Measurements from ENCODE around the gene PLXNC1. TPM values are rescaled to one million over a fixed set of nuclear protein-coding genes. Genes with fewer than 3 reads are reported as not detected.

The PLXNC1 gene
- 3.3 TPM for total RNA-seq
- long read RNA-seq, full-length matches to known transcripts: 2 of 5 reads
- long read RNA-seq, partial matches to known transcripts: 0 of 5 reads
- long read RNA-seq, other reads (novel, unspliced or antisense): 3 of 5 reads

DNA sequence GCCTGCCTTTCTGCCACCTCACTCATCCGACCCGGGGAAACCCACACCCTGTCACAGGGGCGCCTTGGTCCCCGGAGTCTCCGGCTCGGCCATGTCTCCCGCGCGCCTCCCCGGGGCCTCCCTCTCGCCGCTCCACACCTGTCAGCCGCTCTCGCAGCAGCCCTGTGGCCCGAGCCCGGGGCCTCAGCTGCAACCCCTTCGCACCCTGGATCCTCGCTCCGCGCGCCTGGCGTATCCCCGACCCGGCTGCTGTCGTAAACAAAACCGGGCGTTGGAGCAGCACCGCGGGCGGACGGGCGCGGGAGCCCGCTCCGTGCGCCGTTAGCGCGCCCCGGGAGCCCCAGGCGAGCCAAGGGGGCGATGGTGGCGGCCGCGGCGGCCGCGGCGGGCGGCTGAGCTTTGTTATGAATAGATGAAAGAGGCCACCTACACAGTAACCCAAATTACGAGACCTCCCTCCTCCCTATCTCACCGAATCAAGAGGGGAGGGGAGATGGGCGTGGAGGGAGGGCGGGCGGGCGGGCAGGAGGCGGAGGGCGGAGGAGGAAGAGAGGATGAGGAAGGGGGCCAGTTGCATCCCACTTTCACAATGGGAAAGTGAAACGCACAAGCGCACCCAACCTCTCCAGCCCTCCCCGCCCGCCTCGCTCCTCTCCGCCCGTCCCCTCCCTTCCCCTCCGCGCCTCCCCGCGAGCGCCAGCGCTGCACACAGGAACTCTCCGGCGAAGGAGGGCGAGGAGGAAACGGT is at the start of gene PLXNC1:
TSS of gene PLXNC1 (plus strand) at position 587 of the 748 bp plus-strand sequence. CDS start 395 bp downstream, outside the sequence.
- peak; percentile 37 for ATAC-seq (ENCODE audit: poor library complexity)
- intact Hi-C loops (cut with DNase I): loop anchor here (10.0 kb wide), 1 partner anchor 607 kb away; no protein-coding TSS in a partner anchor
- peak; percentile 77 for DNase-seq

DNA sequence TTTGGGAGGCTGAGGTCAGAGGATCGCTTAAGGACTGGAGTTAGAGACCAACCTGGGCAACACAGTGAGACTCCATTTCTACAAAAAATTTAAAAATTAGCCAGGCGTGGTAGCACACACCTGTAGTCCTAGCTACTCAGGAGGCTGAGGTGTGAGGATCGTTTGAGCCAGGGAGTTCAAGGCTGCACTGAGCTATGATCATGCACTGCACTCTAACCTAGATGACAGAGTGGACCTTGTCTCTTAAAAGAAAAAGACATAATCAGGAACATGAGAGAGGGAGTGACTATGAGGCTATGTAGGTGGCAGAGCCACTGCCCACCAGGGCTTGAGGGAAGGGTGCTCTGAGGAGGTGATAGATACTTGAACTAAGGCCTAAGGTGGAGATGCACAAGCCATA is 49.2 kb upstream of the PLXNC1 start:
- ATAC-seq (ENCODE audit: poor library complexity): no peak
- intact Hi-C loops (cut with DNase I): loop anchor here (10.0 kb wide), 1 partner anchor 114 kb away; no protein-coding TSS in a partner anchor
- no peak for DNase-seq

DNA sequence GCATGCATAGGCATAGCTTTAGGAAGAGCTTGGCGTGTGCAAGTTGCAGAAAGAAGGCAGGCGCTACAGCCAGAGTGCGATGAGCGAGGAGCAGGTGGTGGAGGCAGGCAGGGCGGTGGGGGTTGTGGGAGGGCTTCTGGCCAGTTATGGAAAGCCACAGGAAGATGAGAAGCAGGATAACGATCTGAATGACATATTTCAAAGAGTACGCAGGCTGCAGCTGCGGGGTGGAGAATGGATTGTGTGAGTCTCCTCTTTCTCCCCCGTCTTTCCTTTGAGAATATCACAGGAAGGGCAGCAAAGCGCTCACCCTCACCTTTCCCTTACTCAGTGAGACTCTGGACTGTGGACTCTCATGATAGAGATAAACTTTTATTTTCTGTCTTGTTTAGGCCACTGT is 48.7 kb upstream of the PLXNC1 start:
- DNase-seq (no peak), ATAC-seq (ENCODE audit: poor library complexity) (no peak)
- intact Hi-C loops (cut with DNase I): loop anchor here (2.0 to 10.0 kb wide), 3 partner anchors 115 to 597 kb away; no protein-coding TSS in a partner anchor

DNA sequence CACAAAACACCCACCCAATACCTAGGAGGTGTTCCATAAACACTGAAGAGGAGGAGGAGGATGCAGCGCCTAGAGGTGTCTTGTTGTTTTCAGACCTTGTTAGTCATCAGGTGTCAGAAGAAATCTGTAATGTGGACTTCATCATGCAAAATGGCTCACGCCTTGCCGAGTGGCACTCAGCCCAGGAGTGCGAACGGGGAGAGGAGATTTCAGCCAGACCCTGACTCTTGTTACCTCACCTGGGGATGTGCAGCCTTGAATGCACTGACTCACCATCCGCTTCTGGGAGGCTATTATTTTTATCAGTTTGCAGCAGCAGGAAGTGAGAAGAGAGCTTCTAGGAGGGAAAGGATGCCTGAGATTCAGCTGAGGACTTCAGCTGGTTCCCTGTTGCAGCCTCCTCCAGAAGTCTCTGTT is 48.2 kb upstream of the PLXNC1 start:
- intact Hi-C loops (cut with DNase I): loop anchor here (2.0 to 5.0 kb wide), 2 partner anchors 333 to 597 kb away; no protein-coding TSS in a partner anchor
- DNase-seq (no peak), ATAC-seq (ENCODE audit: poor library complexity) (no peak)

DNA sequence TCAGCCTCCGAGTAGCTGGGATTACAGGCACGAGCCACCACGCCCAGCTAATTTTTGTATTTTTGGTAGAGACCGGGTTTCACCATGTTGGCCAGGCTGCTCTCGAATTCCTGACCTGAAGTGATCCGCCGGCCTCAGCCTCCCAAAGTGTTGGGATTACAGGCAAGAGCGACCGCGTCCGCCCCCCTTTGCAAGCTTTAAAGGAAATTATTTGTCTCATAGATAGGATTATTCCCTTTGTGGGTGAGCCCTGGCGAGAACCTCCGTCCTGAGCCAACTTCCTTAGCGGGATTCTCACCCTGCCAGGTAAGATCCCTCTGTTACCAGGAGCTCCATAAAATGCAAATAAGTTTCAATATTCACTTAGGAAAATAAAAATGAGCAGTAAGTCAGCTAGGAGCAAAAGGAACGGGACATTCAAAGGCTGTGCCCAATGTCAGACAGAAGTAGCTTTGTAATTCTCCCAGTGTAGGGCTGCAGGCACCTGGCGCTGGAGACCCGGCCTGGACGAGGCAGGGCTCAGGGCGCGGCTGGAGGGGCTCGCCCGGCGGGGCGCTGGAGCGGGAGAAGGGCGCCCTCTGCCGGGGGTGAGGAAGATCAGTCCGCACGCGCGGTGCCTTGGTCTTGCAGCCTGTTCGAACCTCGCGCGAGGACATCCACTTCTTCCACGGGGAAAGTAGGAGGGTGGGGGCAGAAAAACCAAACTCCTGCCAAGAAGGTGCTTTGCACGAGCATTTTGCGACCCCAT is 47.2 kb upstream of the PLXNC1 start:
- intact Hi-C loops (cut with DNase I): loop anchor here (2.0 to 5.0 kb wide), 2 partner anchors 334 to 598 kb away; no protein-coding TSS in a partner anchor
- DNase-seq: peak; percentile 87
- peak; percentile 97 for ATAC-seq (ENCODE audit: poor library complexity)

DNA sequence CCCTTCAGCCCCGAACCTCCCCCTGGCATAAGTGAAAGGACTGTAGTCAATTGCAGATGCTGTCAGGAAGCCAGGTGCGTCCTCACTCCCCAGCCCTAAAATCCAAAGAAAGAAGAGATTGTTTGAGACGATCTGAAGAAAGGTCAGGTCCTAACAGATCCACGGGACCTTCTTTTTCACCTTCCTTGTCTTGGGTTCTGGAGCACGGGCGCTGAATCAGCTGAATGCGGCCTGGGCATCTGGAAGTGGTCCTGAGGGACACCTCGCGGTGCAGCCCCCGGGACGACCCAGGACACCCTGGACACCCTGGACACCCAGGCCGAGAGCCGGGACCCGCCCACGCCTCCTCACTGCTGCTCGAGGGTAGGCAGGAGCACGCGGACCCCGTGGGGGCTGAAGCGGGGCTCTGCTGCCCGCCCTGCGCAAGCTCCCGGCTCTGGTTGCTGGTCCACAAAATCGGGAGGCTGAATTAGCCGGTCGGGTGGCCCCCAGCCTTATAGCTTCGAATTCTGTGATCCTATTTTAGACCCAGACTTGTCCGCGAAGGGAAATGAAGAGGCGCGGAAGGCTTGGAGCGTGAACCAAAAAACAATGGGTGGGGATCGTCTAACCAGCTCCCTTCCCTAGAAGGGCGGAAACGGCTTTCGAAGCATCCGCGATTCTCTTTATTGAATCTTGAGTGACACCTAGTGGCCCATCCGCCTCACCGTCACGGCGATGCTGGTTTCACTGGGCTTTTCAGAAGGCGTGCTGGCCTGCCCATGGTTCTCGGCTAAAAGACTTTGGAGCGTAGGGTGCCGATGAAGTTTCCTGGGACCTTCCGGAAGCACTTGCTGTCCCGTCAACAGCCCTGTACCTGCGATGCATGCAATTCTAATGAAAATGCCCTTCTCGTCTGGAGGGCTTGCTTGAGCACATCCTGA is 46.4 kb upstream of the PLXNC1 start:
- ATAC-seq (ENCODE audit: poor library complexity): peak; percentile 94
- intact Hi-C loops (cut with DNase I): loop anchor here (2.0 to 5.0 kb wide), 3 partner anchors 335 to 599 kb away; no protein-coding TSS in a partner anchor
- peak; percentile 93 for DNase-seq

DNA sequence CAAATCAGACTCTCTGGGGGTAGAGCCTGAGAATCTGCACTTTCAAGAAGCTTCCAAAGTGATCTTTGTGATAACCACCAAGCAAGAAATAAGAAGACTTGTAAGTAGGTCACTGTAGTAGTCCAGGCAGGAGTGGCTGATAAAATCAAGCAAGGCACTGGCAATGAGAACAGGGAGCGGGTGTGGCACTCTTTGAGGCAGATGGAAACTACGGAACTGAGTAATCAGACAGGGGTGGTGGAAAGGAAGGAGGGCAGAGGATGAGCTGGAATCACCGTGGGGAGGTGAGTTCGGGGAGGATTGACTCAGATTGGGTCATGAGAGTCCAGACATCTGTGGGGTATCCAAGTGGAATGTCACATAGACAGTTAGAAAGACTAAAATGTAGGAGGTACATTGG is 44.4 kb upstream of the PLXNC1 start:
- no peak for ATAC-seq (ENCODE audit: poor library complexity)

DNA sequence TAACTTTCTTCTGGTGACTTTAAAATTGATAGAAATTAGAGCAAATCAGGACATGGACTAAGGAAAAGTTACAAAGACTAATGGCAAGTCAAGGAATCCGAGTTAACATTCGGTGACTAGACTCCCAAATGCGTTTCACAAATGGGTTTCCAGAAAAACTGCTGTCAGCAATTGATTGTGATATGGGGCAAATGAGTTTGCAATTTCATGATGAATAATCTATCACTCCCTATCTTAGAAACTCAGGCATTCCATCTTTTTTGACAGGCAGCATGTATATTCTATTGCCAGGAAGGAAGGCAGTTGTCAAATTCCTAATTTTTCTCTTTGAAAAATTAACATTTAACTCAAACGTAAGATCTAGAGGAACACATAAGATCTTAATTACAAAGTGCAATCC is 40.5 kb upstream of the PLXNC1 start:
- intact Hi-C loops (cut with DNase I): no loop called here
- no peak for ATAC-seq (ENCODE audit: poor library complexity)

More for the DNA sequence above, 44.4 kb upstream of the PLXNC1 start:
- intact Hi-C loops (cut with DNase I): loop anchor here (2.0 to 5.0 kb wide), 2 partner anchors 337 to 535 kb away; no protein-coding TSS in a partner anchor
- no peak for DNase-seq

DNA sequence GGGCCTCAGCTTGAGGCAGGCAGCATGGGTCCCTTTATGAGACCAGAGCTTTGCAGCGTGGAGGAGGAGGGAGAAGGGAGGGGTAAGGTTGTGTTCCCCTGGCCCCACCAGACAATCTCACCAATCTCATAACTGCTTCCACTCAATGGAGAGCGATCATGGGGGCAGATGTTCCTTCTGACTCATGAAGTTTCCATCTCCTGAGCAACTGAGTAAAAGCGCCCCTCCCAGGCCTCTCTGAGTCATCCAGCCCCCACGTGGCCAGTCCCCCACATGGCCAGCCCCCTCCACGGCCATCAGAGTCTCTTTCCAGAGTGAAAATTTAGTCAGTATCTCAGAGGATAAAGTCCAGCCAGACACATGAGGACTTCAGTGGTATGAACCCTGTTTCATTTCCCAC is 39.2 kb upstream of the PLXNC1 start:
- intact Hi-C loops (cut with DNase I): no loop called here
- ATAC-seq (ENCODE audit: poor library complexity) (no peak), DNase-seq (no peak)

More for the DNA sequence above, 40.5 kb upstream of the PLXNC1 start:
- DNase-seq: no peak

DNA sequence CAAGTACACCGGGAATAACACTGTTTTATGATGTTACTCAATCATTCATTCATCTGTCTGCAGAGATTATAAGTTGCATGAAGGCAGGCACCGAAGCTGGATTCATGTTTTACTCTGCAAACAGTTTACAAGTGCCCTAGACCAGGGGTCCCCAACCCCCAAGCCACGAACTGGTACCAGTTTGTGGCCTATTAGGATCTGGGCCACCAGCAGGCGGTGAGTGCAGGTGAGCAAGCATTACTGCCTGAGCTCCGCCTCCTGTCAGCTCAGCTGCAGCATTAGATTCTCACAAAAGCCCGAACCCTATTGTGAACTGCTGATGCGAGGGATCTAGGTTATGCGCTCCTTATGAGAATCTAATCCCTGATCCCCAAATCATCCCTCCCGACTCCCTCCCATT is 38.1 kb upstream of the PLXNC1 start:
- intact Hi-C loops (cut with DNase I): no loop called here
- ATAC-seq (ENCODE audit: poor library complexity) (no peak), DNase-seq (no peak)

DNA sequence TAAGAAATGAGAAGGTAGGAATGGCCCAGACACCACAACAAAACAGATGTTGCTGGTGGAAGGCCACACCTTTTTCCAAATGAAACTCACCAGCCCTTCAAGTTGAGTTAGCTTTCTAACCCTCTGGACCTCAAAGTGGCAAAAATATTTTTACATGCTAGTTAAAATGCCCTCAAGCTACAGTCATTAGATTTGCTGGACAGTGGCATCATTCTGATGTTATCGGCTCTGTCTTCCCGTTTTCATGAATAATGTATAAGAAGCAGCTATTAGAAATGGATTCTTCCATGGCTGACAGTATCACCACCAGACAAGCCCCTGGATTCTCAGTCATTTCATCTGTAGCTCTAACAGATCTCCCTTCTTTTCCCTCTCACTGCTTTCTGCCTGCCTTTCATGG is 37.1 kb upstream of the PLXNC1 start:
- DNase-seq (no peak), ATAC-seq (ENCODE audit: poor library complexity) (no peak)
- intact Hi-C loops (cut with DNase I): no loop called here

DNA sequence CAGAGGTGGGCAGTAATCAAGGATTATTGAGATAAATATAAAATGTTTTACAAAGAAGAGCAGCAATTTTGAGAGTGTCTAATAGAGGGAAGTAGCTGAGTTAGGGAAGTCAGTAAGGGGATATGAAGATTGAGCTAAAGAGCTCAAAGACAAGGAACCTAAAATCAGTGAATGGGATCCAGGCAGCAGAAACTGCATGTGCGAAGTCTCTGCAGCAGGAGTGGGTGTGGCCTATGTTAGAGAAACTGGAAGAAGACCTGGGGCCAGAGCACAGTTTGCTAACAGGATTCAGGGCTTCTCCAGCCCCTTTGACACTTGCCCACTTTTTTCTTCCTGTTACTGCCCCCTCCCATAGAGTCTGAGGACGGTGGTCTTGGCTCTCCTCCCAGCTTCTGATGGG is 36.3 kb upstream of the PLXNC1 start:
- DNase-seq (no peak), ATAC-seq (ENCODE audit: poor library complexity) (peak; percentile 39)
- intact Hi-C loops (cut with DNase I): no loop called here

DNA sequence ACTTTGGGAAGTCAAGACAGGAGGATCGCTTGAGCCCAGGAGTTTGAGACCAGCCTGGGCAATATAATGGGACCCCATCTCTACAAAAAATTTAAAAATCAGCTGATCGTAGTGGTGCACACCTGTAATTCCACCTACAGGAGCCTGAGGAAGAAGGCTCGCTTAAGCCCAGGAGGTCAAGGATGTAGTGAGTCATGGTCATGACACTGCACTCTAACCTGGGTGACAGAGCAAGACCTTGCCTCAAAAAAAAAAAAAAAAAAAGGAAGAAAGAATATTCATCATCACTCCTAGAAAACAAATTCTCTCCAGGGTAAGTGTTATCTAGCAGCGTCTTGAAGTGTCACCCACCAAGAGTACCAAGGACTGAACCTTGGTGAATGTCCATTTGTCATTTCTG is 34.2 kb upstream of the PLXNC1 start:
- no peak for DNase-seq
- ATAC-seq (ENCODE audit: poor library complexity): no peak
- intact Hi-C loops (cut with DNase I): no loop called here

DNA sequence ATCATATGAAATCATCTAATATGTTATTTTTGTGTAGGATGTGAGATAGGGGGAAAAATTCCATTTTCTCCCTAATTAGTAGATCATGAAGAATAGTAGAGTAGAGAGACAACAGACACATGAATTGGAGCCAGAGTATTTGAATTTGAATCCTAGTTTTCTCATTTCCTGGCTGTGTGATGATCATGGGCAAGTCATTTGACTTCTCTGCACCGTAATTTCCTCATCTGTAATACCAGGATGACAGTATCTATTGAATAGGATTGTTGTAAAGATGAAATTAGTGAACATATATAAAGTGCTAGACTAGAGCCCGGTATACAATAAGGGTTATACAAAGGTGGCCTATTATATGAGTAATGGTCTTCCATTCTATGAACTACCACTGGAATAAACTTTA is 32.2 kb upstream of the PLXNC1 start:
- no peak for DNase-seq
- intact Hi-C loops (cut with DNase I): no loop called here
- ATAC-seq (ENCODE audit: poor library complexity): no peak

DNA sequence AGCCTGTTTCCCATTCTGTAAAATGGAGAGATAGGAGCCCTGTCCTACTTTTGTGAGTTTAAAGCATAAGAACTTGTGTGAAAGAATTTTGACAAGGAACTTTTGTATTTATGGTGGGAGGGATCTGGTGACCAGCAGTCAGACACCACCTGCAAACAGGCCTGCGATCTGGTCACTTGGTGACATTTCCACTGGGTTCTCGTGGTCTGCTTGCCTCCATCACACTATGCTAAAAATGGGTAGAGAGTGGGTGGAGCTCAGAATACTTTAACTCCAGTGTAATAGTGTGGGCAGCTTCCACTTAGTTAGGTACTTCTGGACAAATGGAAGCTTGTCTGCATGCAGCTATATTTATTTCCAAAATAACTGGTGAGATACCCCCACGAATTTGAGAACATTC is 26.5 kb upstream of the PLXNC1 start:
- DNase-seq (no peak), ATAC-seq (ENCODE audit: poor library complexity) (no peak)
- intact Hi-C loops (cut with DNase I): no loop called here

DNA sequence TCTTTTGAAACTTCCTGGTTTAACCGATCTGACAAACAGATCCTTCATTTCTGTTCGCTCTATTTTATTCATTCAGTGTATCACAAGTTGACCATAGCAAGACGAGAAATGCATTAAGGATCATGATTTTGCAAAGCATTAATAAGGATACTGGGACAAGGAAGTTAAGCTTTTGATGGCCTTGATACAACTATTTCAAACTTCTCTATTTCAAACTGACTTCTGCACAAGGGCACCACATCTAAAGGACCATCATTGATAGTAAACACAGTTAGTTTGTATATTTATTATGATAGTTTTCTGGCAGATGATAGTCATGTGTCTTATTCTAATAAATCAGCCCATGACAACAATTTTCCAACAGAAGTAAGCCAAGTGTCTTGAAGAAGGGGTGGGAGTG is 25.8 kb upstream of the PLXNC1 start:
- intact Hi-C loops (cut with DNase I): no loop called here
- DNase-seq (no peak), ATAC-seq (ENCODE audit: poor library complexity) (no peak)

DNA sequence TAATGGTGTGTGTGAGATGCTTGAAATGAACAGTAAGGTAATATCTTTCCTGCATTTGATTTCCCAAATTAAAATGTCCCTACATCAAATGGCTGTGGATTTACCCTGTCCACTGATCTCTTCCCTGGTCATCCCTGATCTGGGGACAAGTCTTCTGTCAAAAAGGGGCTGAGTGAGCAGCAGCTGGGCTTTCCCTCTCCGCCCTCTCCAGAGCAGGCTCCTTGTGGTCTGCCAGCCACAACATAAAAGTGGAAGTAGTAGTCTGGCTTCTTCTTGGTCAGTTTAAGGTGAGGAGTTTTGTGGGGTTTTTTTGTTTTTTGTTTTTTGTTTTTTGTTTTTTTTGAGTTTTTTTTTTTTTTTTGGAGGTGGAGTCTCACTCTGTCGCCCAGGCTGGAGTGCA is 25.2 kb upstream of the PLXNC1 start:
- DNase-seq (no peak), ATAC-seq (ENCODE audit: poor library complexity) (peak; percentile 38)
- intact Hi-C loops (cut with DNase I): no loop called here

DNA sequence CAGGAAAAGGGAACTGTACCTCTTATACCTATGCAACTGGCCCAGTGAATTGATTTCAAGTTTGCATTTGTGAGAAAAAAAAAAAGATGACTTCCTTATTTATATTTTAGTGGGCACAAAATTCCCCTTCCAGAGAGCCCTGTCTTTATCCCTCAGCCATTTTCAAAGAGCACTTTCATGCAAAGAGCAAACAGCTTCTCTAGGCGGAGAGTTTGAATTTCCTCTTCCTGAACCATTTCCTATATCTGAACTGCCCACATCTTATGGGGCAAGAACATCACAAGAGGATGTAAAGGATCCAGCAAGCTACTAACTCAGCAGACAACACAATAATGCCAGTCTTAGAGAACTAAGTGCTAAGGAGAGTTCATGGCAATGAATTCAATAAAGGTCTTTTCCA is 22.3 kb upstream of the PLXNC1 start:
- ATAC-seq (ENCODE audit: poor library complexity): no peak
- intact Hi-C loops (cut with DNase I): no loop called here
- no peak for DNase-seq

Data from Right ventricle myocardium superior (tissue), 1 donor.